ENCODE measurements around the gene MYO5B. TPM values are rescaled to one million over a fixed set of nuclear protein-coding genes. Genes with fewer than 3 reads are reported as not detected.

Gene MYO5B
- total RNA-seq, 1 donor from 2014 or later = 22.6 TPM

GRCh38 chr18:49961271-49961670, 233.7 kb downstream of the MYO5B start:
- H3K36me3 ChIP-seq = no peaks in the 10 kb centered on the region
- DNase-seq (ENCODE audit: extremely low spot score in 2 of 2) = no peak
- no peak overlapping the region for H3K4me3 ChIP-seq
- intact Hi-C loops (cut with DNase I) = no loop called here
- peaks cover 7% of the 10 kb centered on the region for H3K4me1 ChIP-seq
- no peaks in the 10 kb centered on the region for H3K27me3 ChIP-seq
- H3K27ac ChIP-seq = no peak overlapping the region
- H3K9me3 ChIP-seq = no peaks in the 10 kb centered on the region
- TF ChIP-seq POLR2AphosphoS5 (IDR thresholded peaks at IDR 0.05; ENCODE audit: insufficient read depth in 1 of 2, low read depth in 1 of 2) = no peak

GRCh38 chr18:49960376-49960775, 234.6 kb downstream of the MYO5B start:
- no peak for DNase-seq (ENCODE audit: extremely low spot score in 2 of 2)
- Histone ChIP-seq H3K36me3 (no peaks in the 10 kb centered on the region), H3K4me1 (no peaks in the 10 kb centered on the region), H3K27ac (no peak overlapping the region), H3K27me3 (no peaks in the 10 kb centered on the region), H3K4me3 (no peak overlapping the region), H3K9me3 (no peaks in the 10 kb centered on the region)
- intact Hi-C loops (cut with DNase I) = no loop called here
- TF ChIP-seq POLR2AphosphoS5 (IDR thresholded peaks at IDR 0.05; ENCODE audit: insufficient read depth in 1 of 2, low read depth in 1 of 2) = no peak
- TF ChIP-seq POLR2A (IDR thresholded peaks at IDR 0.05) = no peak
- TF ChIP-seq CTCF (IDR thresholded peaks at IDR 0.05) = no peak

- DNase-seq (ENCODE audit: extremely low spot score in 2 of 2) = no peak
- H3K4me1 ChIP-seq = no peaks in the 10 kb centered on the region
- no peaks in the 10 kb centered on the region for H3K36me3 ChIP-seq
- no peak overlapping the region for H3K27ac ChIP-seq
- no peak for TF ChIP-seq POLR2A (IDR thresholded peaks at IDR 0.05)
- no peak for TF ChIP-seq POLR2AphosphoS5 (IDR thresholded peaks at IDR 0.05; ENCODE audit: insufficient read depth in 1 of 2, low read depth in 1 of 2)
- TF ChIP-seq CTCF (IDR thresholded peaks at IDR 0.05) = no peak
- H3K27me3 ChIP-seq = no peaks in the 10 kb centered on the region
- no peak overlapping the region for H3K4me3 ChIP-seq
- no peaks in the 10 kb centered on the region for H3K9me3 ChIP-seq
- intact Hi-C loops (cut with DNase I) = no loop called here
These were observed 235.8 kb downstream of the MYO5B start for GRCh38 chr18:49959176-49959575.

GRCh38 chr18:49955263-49955662, 239.7 kb downstream of the MYO5B start:
- Histone ChIP-seq H3K9me3 (no peaks in the 10 kb centered on the region), H3K36me3 (no peaks in the 10 kb centered on the region)
- intact Hi-C loops (cut with DNase I) = no loop called here

GRCh38 chr18:49953391-49953790, 241.6 kb downstream of the MYO5B start:
- Histone ChIP-seq H3K4me3 (no peak overlapping the region), H3K27ac (no peak overlapping the region), H3K36me3 (no peaks in the 10 kb centered on the region), H3K9me3 (no peaks in the 10 kb centered on the region), H3K4me1 (no peaks in the 10 kb centered on the region), H3K27me3 (no peaks in the 10 kb centered on the region)
- no peak for DNase-seq (ENCODE audit: extremely low spot score in 2 of 2)
- TF ChIP-seq POLR2A (IDR thresholded peaks at IDR 0.05) (no peak), POLR2AphosphoS5 (IDR thresholded peaks at IDR 0.05; ENCODE audit: insufficient read depth in 1 of 2, low read depth in 1 of 2) (no peak), CTCF (IDR thresholded peaks at IDR 0.05) (no peak)
- intact Hi-C loops (cut with DNase I) = no loop called here

More at GRCh38 chr18:49955263-49955662, 239.7 kb downstream of the MYO5B start:
- H3K27ac ChIP-seq = no peak overlapping the region
- H3K27me3 ChIP-seq = no peaks in the 10 kb centered on the region
- TF ChIP-seq POLR2A (IDR thresholded peaks at IDR 0.05) = no peak
- no peak for TF ChIP-seq CTCF (IDR thresholded peaks at IDR 0.05)
- no peak for TF ChIP-seq POLR2AphosphoS5 (IDR thresholded peaks at IDR 0.05; ENCODE audit: insufficient read depth in 1 of 2, low read depth in 1 of 2)
- no peak overlapping the region for H3K4me3 ChIP-seq
- no peak for DNase-seq (ENCODE audit: extremely low spot score in 2 of 2)
- H3K4me1 ChIP-seq = no peaks in the 10 kb centered on the region
